Measurements from ENCODE around the gene MIPOL1.
"Not testable (repeated sequence)": the region's sequence is repeated elsewhere in the genome, so short reads cannot be mapped to it uniquely, and the experiment has no call there.

MIPOL1 gene

DNA sequence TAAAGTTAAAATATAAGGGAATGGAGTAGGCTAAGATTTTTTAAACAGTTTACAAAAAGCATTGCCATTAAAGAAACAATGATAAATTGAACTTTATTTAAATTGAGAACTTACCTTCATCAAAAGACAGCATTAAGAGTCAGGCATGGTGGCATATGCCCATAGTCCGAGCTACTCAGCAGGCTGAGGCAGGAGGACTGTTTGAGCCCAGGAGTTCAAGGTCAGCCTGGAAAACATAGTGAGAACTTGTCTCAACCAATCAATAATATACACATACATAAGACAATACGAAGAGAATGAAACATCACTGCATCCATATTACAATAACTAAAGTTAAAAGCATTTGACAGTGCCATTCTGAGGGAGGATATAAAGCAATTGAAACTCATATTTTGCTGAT, 299.7 kb downstream of the MIPOL1 start:
- no peak for FAIRE-seq

DNA sequence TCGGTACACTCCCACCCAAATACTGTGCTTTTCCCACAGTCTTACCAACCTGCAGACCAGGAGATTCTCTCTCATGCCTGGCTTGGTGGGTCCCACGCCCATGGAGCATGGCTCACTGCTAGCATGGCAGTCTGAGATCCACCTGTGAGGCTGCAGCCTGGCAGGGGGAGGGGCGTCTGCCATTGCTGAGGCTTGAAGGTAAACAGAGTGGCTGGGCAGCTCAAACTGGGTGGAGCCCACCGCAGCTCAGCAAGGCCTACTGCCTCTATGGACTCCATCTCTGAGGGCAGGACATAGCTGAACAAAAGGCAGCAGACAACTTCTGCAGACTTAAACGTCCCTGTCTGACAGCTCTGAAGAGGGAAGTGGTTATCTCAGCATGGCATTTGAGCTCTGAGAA, 304.1 kb downstream of the MIPOL1 start:
- DNase-seq (ENCODE audit: insufficient read length, low spot score): no peak
- FAIRE-seq: no peak

More for the DNA sequence above, 299.7 kb downstream of the MIPOL1 start:
- no peak for DNase-seq (ENCODE audit: insufficient read length, low spot score)

DNA sequence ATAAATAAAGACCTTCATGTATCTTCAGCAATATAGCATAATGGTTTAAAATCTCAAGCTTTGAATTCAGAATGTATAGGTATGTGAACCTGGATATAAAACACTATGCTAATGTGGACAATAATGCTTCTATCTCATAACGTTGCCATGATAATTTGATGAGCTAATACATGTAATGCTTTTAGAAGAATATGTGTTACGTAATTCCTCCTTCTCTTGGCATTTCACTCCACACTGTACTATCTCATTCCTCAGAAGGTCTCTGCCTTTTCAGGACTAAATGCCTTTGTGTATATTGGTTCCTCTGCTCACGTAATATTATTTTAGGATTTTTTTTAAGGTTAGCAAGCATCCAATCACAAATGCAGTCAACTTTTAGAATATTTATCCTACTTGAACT, 310.8 kb downstream of the MIPOL1 start:
- no peak for DNase-seq (ENCODE audit: insufficient read length, low spot score)
- FAIRE-seq: no peak

DNA sequence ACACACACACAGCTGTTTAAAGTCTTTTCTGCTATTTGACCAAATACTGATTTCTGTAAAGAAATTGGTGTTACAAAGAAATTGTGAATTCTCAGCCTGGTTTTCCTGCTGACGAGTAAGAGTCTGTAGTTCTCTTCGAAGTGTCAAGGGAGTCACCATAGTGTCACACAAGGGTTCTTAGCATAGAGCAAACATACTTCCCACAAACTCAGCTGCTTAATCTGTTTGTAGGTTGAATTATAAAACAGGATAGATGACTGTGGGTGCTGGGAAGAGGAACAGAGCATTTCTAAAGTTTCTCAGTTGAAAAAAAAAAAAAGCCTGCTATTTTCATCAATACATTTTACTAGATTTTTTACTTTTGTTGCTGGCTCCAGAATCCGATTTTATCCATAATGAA, 314.4 kb downstream of the MIPOL1 start:
- no peak for DNase-seq (ENCODE audit: insufficient read length, low spot score)
- FAIRE-seq: no peak

DNA sequence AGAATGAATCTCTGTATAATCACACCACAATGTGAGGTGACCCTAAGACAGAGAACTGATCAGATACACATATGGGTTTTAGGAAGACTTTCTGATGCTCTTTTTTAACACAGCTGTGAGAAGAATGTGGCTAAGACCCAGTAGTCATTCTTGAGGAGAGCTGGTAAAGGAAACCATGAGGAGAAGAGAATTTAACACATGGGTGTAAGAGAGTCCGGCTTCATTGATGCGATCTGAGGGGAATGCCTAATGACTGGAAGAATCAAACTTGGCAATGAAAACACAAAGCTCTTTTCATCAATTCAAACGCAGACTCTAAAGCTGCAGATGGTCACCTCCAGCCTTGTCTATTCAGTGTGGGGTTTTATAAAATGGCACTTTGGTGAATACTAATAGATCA, 318.0 kb downstream of the MIPOL1 start:
- DNase-seq (ENCODE audit: insufficient read length, low spot score) (no peak), FAIRE-seq (no peak)

DNA sequence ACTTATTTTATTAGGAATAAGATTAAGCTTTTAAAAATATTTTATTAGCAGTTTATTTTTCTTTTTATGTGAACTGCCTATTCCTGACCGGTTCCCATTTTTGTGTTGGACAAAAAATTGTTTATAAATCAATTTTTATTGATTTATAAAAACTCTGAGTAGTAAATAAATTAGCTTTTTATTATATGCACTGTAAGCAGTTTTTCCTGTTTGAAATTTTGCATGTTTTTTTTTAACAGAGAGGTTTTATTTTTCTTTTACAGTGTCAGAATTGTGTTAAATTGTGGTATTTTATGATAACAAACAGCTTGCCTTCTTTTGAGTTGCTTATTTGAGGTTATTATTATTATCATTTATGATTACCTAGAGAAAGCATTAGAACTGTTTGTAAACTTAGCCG, 329.3 kb downstream of the MIPOL1 start:
- DNase-seq (ENCODE audit: insufficient read length, low spot score) (no peak), FAIRE-seq (no peak)

DNA sequence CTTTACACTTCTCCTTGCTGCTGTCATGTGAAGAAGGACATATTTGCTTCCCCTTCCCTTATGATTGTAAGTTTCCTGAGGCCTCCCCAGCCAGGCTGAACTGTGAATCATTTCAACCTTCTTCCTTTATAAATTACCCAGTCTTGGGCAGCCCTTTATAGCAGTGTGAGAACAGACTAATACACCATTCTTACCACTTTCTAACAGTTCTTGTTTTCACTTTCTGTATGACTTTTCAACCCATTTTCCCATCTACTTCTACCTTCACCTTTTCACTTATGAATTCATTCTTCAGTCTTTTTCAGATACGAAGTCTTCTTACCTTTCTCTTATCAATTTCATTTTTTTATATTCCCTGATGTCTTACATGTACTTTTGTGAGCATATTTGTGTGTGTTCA, 342.3 kb downstream of the MIPOL1 start:
- no peak for FAIRE-seq

DNA sequence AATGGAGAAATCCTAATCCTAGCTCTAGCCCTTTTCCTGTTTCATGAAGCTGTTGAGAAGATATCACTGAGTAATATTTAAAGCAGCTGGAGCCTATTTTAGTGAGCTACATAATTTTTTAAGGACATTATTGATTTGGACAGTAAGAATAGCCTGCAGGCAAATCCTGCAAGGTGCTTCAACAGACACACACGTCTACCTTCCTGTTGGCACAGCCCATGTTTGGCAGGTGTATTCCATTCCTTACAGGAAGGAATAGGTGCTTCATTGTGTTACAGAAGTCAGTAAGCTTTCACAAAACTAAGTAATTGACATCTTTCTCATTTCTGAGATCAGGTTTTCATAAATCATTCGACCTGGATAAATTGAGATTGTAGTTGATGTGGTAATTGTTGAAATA, 346.7 kb downstream of the MIPOL1 start:
- FAIRE-seq (no peak), DNase-seq (ENCODE audit: insufficient read length, low spot score) (no peak)

More for the DNA sequence above, 342.3 kb downstream of the MIPOL1 start:
- no peak for DNase-seq (ENCODE audit: insufficient read length, low spot score)

DNA sequence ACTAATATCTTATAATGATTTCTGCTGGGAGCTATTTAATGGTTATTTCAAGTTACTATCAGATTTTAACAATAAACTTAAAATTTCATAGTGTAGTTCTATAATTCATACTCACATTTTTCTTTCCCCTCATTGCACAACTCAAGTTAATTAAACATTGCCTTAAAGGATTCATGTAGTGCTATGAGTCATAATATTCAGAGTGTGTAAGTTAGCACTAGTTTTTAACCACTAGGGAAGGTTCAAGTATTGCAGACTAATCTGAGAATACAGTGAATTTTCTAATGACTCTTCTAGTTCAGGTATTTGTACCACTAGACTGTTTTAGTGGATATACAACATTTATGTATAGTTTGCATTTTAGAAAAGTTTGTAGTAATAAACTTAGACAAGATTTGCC, 347.4 kb downstream of the MIPOL1 start:
- DNase-seq (ENCODE audit: insufficient read length, low spot score): no peak
- no peak for FAIRE-seq

DNA sequence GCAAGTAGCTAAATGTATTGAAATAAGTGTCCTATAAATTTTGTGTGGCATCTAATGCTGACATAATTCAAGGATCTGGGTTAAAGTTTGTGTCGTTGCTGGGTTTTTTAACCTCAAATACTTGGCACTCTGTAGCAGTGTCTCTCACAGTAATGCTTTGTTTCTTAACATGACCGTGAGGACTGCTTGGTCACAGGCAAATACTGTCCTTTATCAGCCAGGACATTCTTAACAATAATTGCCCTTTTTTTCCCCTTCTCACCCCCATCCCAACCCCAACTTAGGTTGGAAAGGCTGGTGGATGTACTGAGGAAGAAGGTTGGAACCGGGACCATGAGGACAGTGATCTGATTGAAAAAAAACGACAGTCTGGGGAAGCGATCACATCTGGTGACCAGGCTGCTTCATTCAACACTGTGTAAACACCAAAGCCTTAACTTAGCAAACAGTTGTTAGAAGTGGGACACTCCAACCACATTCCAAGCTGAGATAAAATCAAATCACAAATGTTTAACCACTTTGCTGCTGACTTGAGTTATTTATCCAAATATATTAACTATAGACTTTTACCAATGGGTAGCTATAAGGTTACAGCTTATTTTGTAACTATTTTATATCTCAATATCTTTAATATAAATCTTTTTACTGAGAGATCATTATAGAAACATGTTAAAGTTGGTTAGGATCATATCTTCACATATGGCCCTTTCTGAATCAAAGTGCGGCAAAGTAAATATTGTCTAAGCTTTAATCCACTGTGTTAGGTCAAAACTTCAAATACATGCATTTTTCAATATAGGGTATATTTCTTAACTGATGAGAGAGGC, 349.1 kb downstream of the MIPOL1 start:
- FAIRE-seq (no peak), DNase-seq (ENCODE audit: insufficient read length, low spot score) (no peak)

DNA sequence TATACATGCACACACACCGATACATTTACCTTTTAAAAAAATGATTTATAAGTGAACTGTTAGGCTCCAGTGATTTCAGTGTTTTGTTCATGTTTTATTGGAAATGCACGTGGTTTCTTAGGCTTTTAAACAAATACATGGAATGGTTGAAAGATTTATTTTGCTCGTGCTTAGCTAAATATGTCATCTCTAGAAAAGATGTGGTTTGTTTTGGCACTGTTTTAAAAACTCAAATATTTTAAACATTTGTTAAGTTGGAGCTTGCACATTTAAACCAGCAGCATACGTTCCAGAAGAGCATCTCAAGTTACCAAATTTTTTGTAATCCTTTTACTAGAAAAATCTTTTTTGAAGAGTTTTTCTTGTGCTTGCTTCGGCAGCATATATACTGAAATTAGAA, 352.8 kb downstream of the MIPOL1 start:
- FAIRE-seq: no peak
- DNase-seq (ENCODE audit: insufficient read length, low spot score): no peak

DNA sequence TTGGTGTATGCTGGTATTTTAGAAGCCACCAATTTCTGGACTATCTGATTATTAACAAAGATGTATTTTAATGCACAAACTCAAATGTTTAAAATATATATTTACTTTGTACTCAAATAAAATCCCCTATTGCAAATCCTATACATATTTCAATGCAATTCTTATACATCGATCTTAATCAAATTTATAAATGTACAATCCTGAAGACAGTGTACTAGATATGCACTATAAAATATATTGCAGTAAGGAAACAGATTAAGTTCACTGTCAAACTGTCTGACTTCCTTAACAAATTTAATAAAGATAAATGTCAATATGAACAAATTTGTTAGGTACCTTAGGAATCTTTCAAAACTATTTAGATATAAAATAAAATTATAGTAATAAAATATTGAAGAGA, 353.4 kb downstream of the MIPOL1 start:
- no peak for DNase-seq (ENCODE audit: insufficient read length, low spot score)
- no peak for FAIRE-seq

DNA sequence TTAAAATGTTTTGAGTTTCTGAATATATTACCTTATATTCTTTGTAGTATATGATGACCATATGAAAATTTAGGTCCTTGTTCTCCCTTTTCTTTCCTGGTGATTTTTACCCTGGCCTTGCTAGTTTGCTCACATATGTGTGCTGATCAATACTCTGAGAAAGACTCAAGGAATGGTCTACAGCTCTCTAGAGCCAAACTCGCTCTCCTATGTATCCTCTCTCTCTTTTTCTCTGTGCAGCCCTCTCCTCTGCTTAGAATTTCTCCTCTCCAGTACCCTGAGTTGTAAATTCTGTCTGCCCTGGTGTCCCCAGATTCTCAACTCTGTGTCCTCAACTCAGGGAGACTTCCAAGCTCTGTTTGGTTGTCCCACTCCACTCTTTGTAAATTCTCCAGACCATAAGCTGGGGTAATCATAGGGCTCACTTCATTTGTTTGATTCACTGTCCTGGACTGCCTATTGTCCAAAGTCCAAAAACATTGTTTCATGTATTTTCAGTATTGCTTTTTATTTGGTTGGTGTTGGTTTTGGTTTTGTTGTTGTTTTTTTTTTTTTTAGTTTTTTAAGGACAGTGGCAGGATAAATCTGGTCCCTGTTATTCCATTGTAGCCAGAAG, 356.3 kb downstream of the MIPOL1 start:
- DNase-seq (ENCODE audit: insufficient read length, low spot score): no peak
- FAIRE-seq: no peak

DNA sequence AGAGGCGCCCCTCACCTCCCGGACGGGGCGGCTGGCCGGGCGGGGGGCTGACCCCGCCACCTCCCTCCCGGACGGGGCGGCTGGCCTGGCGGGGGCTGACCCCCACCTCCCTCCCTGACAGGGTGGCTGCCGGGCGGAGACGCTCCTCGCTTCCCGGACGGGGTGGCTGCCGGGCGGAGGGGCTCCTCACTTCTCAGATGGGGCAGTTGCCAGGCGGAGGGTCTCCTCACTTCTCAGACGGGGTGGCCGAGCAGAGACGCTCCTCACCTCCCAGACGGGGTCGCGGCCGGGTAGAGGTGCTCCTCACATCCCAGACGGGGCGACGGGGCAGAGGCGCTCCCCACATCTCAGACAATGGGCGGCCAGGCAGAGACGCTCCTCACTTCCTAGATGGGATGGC, 357.9 kb downstream of the MIPOL1 start:
- not testable (repeated sequence) for DNase-seq (ENCODE audit: insufficient read length, low spot score)

DNA sequence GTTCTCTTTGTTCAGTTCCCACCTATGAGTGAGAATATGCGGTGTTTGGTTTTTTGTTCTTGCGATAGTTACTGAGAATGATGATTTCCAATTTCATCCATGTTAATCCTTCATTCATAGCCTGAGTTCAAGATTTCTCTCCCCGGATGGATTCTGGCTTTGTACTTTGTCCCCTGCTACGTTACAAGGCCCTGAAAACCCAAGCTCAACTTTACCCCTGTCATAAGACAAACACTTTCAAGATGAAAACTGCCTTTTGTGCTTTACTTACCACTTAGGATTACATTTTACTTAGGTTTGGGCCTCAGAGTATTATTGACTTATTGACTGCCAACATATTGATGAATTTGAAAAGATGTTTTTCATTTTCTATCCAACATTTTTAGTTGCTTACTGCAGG, 361.0 kb downstream of the MIPOL1 start:
- DNase-seq (ENCODE audit: insufficient read length, low spot score) (no peak), FAIRE-seq (no peak)

More for the DNA sequence above, 357.9 kb downstream of the MIPOL1 start:
- FAIRE-seq: not testable (repeated sequence)

DNA sequence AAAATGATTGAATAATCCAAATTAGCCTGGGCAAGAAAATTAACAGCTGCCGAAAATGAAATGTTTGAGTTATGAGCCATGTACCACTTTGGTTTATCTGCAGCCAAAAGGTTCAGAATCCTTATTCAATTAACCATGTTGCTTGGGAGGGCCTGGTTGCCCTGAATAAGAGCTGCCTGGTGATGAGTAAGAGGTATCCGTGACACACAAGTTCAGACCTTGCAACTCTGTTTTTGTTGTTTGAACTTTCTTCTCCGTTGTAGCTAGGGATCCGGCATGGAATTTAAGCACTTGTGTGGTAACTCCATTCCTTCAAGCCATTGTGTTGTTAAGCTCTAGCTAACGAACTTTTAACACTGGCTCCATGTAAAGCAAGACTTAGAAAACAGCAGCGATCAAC, 361.6 kb downstream of the MIPOL1 start:
- FAIRE-seq (no peak), DNase-seq (ENCODE audit: insufficient read length, low spot score) (no peak)

DNA sequence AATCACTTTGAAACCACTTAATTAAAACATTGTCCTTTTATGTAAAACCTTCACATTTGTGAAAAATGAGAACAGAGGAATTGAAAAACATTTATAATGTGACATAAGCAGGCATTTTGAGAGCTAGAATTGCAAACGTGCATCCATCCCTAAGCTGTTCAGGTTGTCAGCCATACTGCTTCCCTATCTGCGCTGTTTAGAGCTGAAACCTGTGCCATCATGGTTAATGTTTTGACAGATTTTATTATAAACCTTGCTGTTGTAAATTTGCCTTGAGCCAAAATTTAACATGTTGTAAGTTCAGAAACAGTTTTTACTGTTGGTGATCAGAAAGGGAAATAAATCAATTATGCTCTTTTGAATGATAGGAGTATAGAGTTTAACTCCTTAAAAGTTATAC, 365.5 kb downstream of the MIPOL1 start:
- DNase-seq (ENCODE audit: insufficient read length, low spot score) (no peak), FAIRE-seq (no peak)

DNA sequence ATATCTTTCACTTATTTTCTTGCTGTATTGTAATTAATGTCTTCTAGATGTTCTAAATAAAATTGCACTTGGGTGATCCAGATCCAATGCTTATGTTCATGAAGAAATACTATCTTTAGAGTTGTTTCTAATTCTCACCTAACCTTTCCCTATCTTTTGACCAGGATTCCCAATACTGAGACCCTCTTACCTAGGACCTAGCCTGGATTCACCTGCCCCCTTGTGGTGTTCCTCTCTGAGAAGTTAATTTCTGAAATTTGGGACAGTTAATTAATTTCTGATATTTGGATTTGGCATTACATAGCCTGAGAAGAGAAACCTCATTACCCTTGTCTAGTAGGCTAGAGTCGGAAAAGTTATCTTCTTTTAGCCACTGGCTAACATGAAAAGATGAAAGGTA, 367.8 kb downstream of the MIPOL1 start:
- FAIRE-seq (no peak), DNase-seq (ENCODE audit: insufficient read length, low spot score) (no peak)

DNA sequence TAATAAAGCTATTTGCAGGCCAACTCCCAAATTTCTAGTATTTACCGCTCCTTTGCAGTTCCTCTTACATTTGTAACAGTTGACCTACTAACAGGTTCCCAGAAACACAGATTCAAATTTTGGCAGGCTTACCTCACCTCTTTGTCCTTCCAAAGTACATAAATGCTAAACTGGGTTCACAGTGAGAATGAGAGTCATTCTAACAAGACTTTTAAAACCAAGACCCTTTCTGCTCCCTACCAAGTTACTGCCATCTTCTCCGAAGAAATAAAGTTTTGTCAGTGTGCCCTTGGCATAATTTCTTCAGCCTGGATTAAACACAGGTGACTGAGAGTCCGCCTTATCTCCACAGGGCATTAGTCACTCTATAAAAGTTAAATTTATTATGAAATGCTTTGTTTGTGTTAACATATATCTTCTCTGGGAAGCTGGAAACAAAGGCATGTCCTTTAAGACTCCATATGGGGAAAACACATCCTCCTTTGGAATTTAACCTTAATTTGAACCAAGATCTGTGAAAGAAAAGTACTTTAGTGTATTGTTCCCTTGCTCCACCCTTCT, 369.2 kb downstream of the MIPOL1 start:
- DNase-seq (ENCODE audit: insufficient read length, low spot score) (no peak), FAIRE-seq (no peak)

DNA sequence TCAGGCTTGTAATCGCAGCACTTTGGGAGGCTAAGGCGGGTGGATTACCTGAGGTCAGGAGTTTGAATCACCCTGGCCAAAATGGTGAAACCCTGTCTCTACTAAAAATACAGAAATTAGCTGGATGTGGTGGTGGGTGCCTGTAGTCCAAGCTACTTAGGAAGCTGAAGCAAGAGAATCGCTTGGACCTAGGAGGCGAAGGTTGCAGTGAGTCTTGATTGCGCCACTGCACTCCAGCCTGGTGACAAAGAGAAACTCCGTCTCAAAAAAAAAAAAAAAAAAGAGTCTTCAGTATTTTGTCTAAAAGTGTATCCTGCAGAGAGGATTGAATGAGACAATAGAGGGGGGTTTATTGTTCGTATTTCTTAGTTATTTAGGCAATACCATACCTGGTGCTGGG, 372.0 kb downstream of the MIPOL1 start:
- DNase-seq (ENCODE audit: insufficient read length, low spot score) (no peak), FAIRE-seq (no peak)

DNA sequence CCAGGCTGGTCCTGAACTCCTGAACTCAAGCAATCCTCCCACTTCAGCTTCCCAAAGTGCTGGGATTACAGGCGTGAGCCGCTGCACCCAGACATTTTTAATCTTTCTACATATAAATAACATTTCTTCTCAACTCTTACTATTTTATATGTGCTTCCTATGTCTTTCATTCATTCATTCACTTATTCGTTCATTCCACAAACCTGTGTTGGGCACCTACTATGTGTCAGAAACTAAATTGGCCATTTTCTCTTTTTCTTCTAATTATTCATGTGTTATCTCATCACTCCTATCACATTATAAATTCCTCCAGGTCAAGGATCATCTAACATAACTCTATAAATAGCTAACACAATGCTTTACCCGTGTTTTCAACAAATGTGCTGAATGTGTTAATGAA, 373.7 kb downstream of the MIPOL1 start:
- DNase-seq (ENCODE audit: insufficient read length, low spot score): no peak
- FAIRE-seq: no peak

DNA sequence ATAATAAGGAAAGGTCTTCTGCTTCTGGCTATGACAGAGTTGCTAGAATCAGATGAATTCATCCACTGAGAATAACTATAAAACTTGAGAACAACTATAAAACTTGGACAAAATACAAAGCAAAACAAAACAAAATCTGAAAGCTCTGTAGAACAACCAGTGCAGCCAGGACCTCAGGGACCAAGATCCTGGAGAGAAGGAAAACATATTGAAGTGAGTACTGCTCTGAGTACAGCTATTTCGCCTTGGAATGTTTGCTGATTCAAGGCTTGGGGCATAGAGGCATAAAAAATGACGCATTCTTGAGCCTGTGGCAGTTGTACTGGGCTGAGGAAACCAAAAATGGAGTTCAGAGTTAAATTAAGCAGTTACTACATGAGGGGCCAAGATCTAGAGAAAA, 375.6 kb downstream of the MIPOL1 start:
- DNase-seq (ENCODE audit: insufficient read length, low spot score) (no peak), FAIRE-seq (no peak)
